ENCODE data around the gene MMD2. TPM values are rescaled to one million over a fixed set of nuclear protein-coding genes. Genes with fewer than 3 reads are reported as not detected.
A peak's percentile ranks its signal among the peaks of the same experiment; 100 is the strongest.
"Not testable (repeated sequence)": the region's sequence is repeated elsewhere in the genome, so short reads cannot be mapped to it uniquely, and the experiment has no call there.

MMD2 gene
- polyA plus RNA-seq, 1 donor = 0.24 TPM

GRCh38 chr7:4982741-4983140, 23.8 kb upstream of the MMD2 start:
- not testable (repeated sequence) for H3K27me3 ChIP-seq (ENCODE audit: control insufficient read depth, insufficient read depth, low read length); H3K27ac ChIP-seq (ENCODE audit: low read length); H3K9me3 ChIP-seq (ENCODE audit: control insufficient read depth, low read depth, low read length); H3K4me1 ChIP-seq (ENCODE audit: control insufficient read depth, insufficient read depth, low read length); H3K4me3 ChIP-seq (ENCODE audit: low read length); DNase-seq
- no CpG with 5 or more reads among the region's 2 CpGs for WGBS (ENCODE audit: insufficient coverage, low lambda C conversion rate)
- H3K36me3 ChIP-seq (ENCODE audit: control insufficient read depth, insufficient read depth, low read length) = peaks cover 41% of the 10 kb centered on the region

GRCh38 chr7:4981295-4981890, 22.4 kb upstream of the MMD2 start:
- H3K36me3 ChIP-seq (ENCODE audit: control insufficient read depth, insufficient read depth, low read length) = peaks cover 41% of the 10 kb centered on the region
- DNase-seq; H3K27ac ChIP-seq (ENCODE audit: low read length); H3K4me3 ChIP-seq (ENCODE audit: low read length); H3K9me3 ChIP-seq (ENCODE audit: control insufficient read depth, low read depth, low read length); H3K27me3 ChIP-seq (ENCODE audit: control insufficient read depth, insufficient read depth, low read length); H3K4me1 ChIP-seq (ENCODE audit: control insufficient read depth, insufficient read depth, low read length): not testable (repeated sequence)
- WGBS (ENCODE audit: insufficient coverage, low lambda C conversion rate) = no CpG with 5 or more reads among the region's 17 CpGs

GRCh38 chr7:4975626-4976025, 16.6 kb upstream of the MMD2 start:
- WGBS (ENCODE audit: insufficient coverage, low lambda C conversion rate) = no CpG with 5 or more reads among the region's 13 CpGs
- H3K4me1 ChIP-seq (ENCODE audit: control insufficient read depth, insufficient read depth, low read length); H3K9me3 ChIP-seq (ENCODE audit: control insufficient read depth, low read depth, low read length); H3K27me3 ChIP-seq (ENCODE audit: control insufficient read depth, insufficient read depth, low read length); H3K4me3 ChIP-seq (ENCODE audit: low read length); DNase-seq; H3K27ac ChIP-seq (ENCODE audit: low read length): not testable (repeated sequence)
- H3K36me3 ChIP-seq (ENCODE audit: control insufficient read depth, insufficient read depth, low read length) = peaks cover 15% of the 10 kb centered on the region

- WGBS (ENCODE audit: insufficient coverage, low lambda C conversion rate) = no CpG with 5 or more reads among the region's 41 CpGs
- H3K27me3 ChIP-seq (ENCODE audit: control insufficient read depth, insufficient read depth, low read length) = no peaks in the 10 kb centered on the region
Observed at GRCh38 chr7:4973728-4974198, 14.8 kb upstream of the MMD2 start.

GRCh38 chr7:4972446-4972845, 13.5 kb upstream of the MMD2 start:
- H3K4me1 ChIP-seq (ENCODE audit: control insufficient read depth, insufficient read depth, low read length); H3K36me3 ChIP-seq (ENCODE audit: control insufficient read depth, insufficient read depth, low read length); H3K4me3 ChIP-seq (ENCODE audit: low read length); H3K9me3 ChIP-seq (ENCODE audit: control insufficient read depth, low read depth, low read length); DNase-seq; H3K27ac ChIP-seq (ENCODE audit: low read length); H3K27me3 ChIP-seq (ENCODE audit: control insufficient read depth, insufficient read depth, low read length): not testable (repeated sequence)
- WGBS (ENCODE audit: insufficient coverage, low lambda C conversion rate) = no CpG with 5 or more reads among the region's 10 CpGs

More at GRCh38 chr7:4973728-4974198, 14.8 kb upstream of the MMD2 start:
- Histone ChIP-seq H3K9me3 (ENCODE audit: control insufficient read depth, low read depth, low read length) (peaks cover 4% of the 10 kb centered on the region), H3K36me3 (ENCODE audit: control insufficient read depth, insufficient read depth, low read length) (peaks cover 13% of the 10 kb centered on the region), H3K4me1 (ENCODE audit: control insufficient read depth, insufficient read depth, low read length) (no peaks in the 10 kb centered on the region), H3K27ac (ENCODE audit: low read length) (peak overlapping the region; percentile 86), H3K4me3 (ENCODE audit: low read length) (peak overlapping the region; percentile 64)
- peak; percentile 88 to 94 for DNase-seq

GRCh38 chr7:4965295-4966022, 6.5 kb upstream of the MMD2 start:
- WGBS (ENCODE audit: insufficient coverage, low lambda C conversion rate) = no CpG with 5 or more reads among the region's 11 CpGs
- Histone ChIP-seq H3K36me3 (ENCODE audit: control insufficient read depth, insufficient read depth, low read length) (no peaks in the 10 kb centered on the region), H3K4me1 (ENCODE audit: control insufficient read depth, insufficient read depth, low read length) (no peaks in the 10 kb centered on the region), H3K9me3 (ENCODE audit: control insufficient read depth, low read depth, low read length) (no peaks in the 10 kb centered on the region), H3K27ac (ENCODE audit: low read length) (no peak overlapping the region), H3K4me3 (ENCODE audit: low read length) (no peak overlapping the region), H3K27me3 (ENCODE audit: control insufficient read depth, insufficient read depth, low read length) (peaks cover 3% of the 10 kb centered on the region)
- DNase-seq = no peak

GRCh38 chr7:4964506-4964905, 5.5 kb upstream of the MMD2 start:
- Histone ChIP-seq H3K27ac (ENCODE audit: low read length) (no peak overlapping the region), H3K9me3 (ENCODE audit: control insufficient read depth, low read depth, low read length) (no peaks in the 10 kb centered on the region), H3K4me3 (ENCODE audit: low read length) (no peak overlapping the region), H3K4me1 (ENCODE audit: control insufficient read depth, insufficient read depth, low read length) (no peaks in the 10 kb centered on the region), H3K27me3 (ENCODE audit: control insufficient read depth, insufficient read depth, low read length) (peaks cover 7% of the 10 kb centered on the region), H3K36me3 (ENCODE audit: control insufficient read depth, insufficient read depth, low read length) (no peaks in the 10 kb centered on the region)
- no peak for DNase-seq
- WGBS (ENCODE audit: insufficient coverage, low lambda C conversion rate) = 20% methylated on average over 1 of the region's 11 CpGs

- H3K4me3 ChIP-seq (ENCODE audit: low read length) = no peak overlapping the region
- no peak overlapping the region for H3K27ac ChIP-seq (ENCODE audit: low read length)
- no CpG with 5 or more reads among the region's 19 CpGs for WGBS (ENCODE audit: insufficient coverage, low lambda C conversion rate)
- no peaks in the 10 kb centered on the region for H3K36me3 ChIP-seq (ENCODE audit: control insufficient read depth, insufficient read depth, low read length)
- H3K9me3 ChIP-seq (ENCODE audit: control insufficient read depth, low read depth, low read length) = no peaks in the 10 kb centered on the region
- H3K4me1 ChIP-seq (ENCODE audit: control insufficient read depth, insufficient read depth, low read length) = no peaks in the 10 kb centered on the region
- no peak for DNase-seq
- peaks cover 15% of the 10 kb centered on the region for H3K27me3 ChIP-seq (ENCODE audit: control insufficient read depth, insufficient read depth, low read length)
Observed at GRCh38 chr7:4962872-4963775, 4.1 kb upstream of the MMD2 start.

- no CpG with 5 or more reads among the region's 10 CpGs for WGBS (ENCODE audit: insufficient coverage, low lambda C conversion rate)
- no peak overlapping the region for H3K27ac ChIP-seq (ENCODE audit: low read length)
- H3K4me1 ChIP-seq (ENCODE audit: control insufficient read depth, insufficient read depth, low read length) = no peaks in the 10 kb centered on the region
- H3K27me3 ChIP-seq (ENCODE audit: control insufficient read depth, insufficient read depth, low read length) = peaks cover 28% of the 10 kb centered on the region
- H3K36me3 ChIP-seq (ENCODE audit: control insufficient read depth, insufficient read depth, low read length) = no peaks in the 10 kb centered on the region
- H3K9me3 ChIP-seq (ENCODE audit: control insufficient read depth, low read depth, low read length) = no peaks in the 10 kb centered on the region
- no peak for DNase-seq
- H3K4me3 ChIP-seq (ENCODE audit: low read length) = no peak overlapping the region
Observed at GRCh38 chr7:4960363-4960762, 1.4 kb upstream of the MMD2 start.

- WGBS (ENCODE audit: insufficient coverage, low lambda C conversion rate) = no CpG with 5 or more reads among the region's 4 CpGs
- peaks cover 30% of the 10 kb centered on the region for H3K27me3 ChIP-seq (ENCODE audit: control insufficient read depth, insufficient read depth, low read length)
- DNase-seq = no peak
- H3K36me3 ChIP-seq (ENCODE audit: control insufficient read depth, insufficient read depth, low read length) = no peaks in the 10 kb centered on the region
- no peaks in the 10 kb centered on the region for H3K9me3 ChIP-seq (ENCODE audit: control insufficient read depth, low read depth, low read length)
- H3K27ac ChIP-seq (ENCODE audit: low read length) = no peak overlapping the region
- H3K4me1 ChIP-seq (ENCODE audit: control insufficient read depth, insufficient read depth, low read length) = no peaks in the 10 kb centered on the region
- no peak overlapping the region for H3K4me3 ChIP-seq (ENCODE audit: low read length)
Observed at GRCh38 chr7:4959893-4960292, 906 bp upstream of the MMD2 start.

Data from large intestine (tissue), 3 donors.